Measurements from ENCODE around the gene USP14. TPM values are rescaled to one million over a fixed set of nuclear protein-coding genes. Genes with fewer than 3 reads are reported as not detected.

USP14 gene
- total and polyA plus RNA-seq, 10 donors, result 13.0 to 43.9 (median 31.0) TPM

- no peak for DNase-seq
- Histone ChIP-seq H3K9me3 (no peaks in the 10 kb centered on the region), H3K27me3 (replicated peaks in 1 of 7) (no peaks in the 10 kb centered on the region), H3K36me3 (peaks cover 0 to 30% (median 15%) of the 10 kb centered on the region in 6 donors), H3K4me1 (peaks cover 12 to 50% (median 32%) of the 10 kb centered on the region in 6 donors), H3K27ac (no peak overlapping the region), H3K4me3 (peak overlapping the region in 4 of 8 donors; percentile 91 to 99 (median 98))
- intact Hi-C loops (cut with DNase I; ENCODE audit: low total_unique reads), result no loop called here
- no peak for TF ChIP-seq CTCF (IDR thresholded peaks at IDR 0.05 in 8 of 11, conservative IDR thresholded peaks at IDR 0.05 in 3 of 11)
- TF ChIP-seq POLR2A (IDR thresholded peaks at IDR 0.05), result no peak
- TF ChIP-seq POLR2AphosphoS5 (IDR thresholded peaks at IDR 0.05), result no peak
- 95 to 97% (median 96%) methylated on average over 15 of the region's 15 CpGs for WGBS, 5 donors
Measured at GRCh38 chr18:159933-160332, 1.6 kb downstream of the USP14 start.

- peaks cover 12 to 50% (median 32%) of the 10 kb centered on the region in 6 donors for H3K4me1 ChIP-seq
- H3K4me3 ChIP-seq, result no peak overlapping the region
- intact Hi-C loops (cut with DNase I; ENCODE audit: low total_unique reads), result no loop called here
- H3K27ac ChIP-seq, result no peak overlapping the region
- DNase-seq, result no peak
- peaks cover 0 to 41% (median 23%) of the 10 kb centered on the region in 6 donors for H3K36me3 ChIP-seq
- no peaks in the 10 kb centered on the region for H3K27me3 ChIP-seq (replicated peaks in 1 of 7)
- H3K9me3 ChIP-seq, result no peaks in the 10 kb centered on the region
- 92 to 95% (median 94%) methylated on average over 11 of the region's 11 CpGs for WGBS, 5 donors
- TF ChIP-seq CTCF (IDR thresholded peaks at IDR 0.05 in 8 of 11, conservative IDR thresholded peaks at IDR 0.05 in 3 of 11), result no peak
- TF ChIP-seq POLR2A (IDR thresholded peaks at IDR 0.05), result no peak
- no peak for TF ChIP-seq POLR2AphosphoS5 (IDR thresholded peaks at IDR 0.05)
Measured at GRCh38 chr18:160831-161570, 2.6 kb downstream of the USP14 start.

GRCh38 chr18:172361-172760 lies 14.0 kb downstream of the USP14 start:
- H3K36me3 ChIP-seq, result peaks cover 0 to 76% (median 42%) of the 10 kb centered on the region in 6 donors
- H3K4me3 ChIP-seq, result no peak overlapping the region
- no peaks in the 10 kb centered on the region for H3K27me3 ChIP-seq (replicated peaks in 1 of 7)
- no peak overlapping the region for H3K27ac ChIP-seq
- no peaks in the 10 kb centered on the region for H3K9me3 ChIP-seq
- DNase-seq, result no peak
- 89 to 92% (median 91%) methylated on average over 5 of the region's 5 CpGs for WGBS, 5 donors
- TF ChIP-seq POLR2A (IDR thresholded peaks at IDR 0.05), result no peak
- TF ChIP-seq CTCF (IDR thresholded peaks at IDR 0.05 in 8 of 11, conservative IDR thresholded peaks at IDR 0.05 in 3 of 11), result no peak
- TF ChIP-seq POLR2AphosphoS5 (IDR thresholded peaks at IDR 0.05), result no peak
- no peaks in the 10 kb centered on the region for H3K4me1 ChIP-seq
- intact Hi-C loops (cut with DNase I; ENCODE audit: low total_unique reads), result no loop called here

- Histone ChIP-seq H3K27ac (no peak overlapping the region), H3K4me1 (peaks cover 0 to 11% (median 7%) of the 10 kb centered on the region in 6 donors), H3K4me3 (no peak overlapping the region), H3K36me3 (peaks cover 0 to 68% (median 21%) of the 10 kb centered on the region in 6 donors), H3K27me3 (replicated peaks in 1 of 7) (no peaks in the 10 kb centered on the region), H3K9me3 (no peaks in the 10 kb centered on the region)
- intact Hi-C loops (cut with DNase I; ENCODE audit: low total_unique reads), result no loop called here
- TF ChIP-seq POLR2AphosphoS5 (IDR thresholded peaks at IDR 0.05), result no peak
- no peak for TF ChIP-seq CTCF (IDR thresholded peaks at IDR 0.05 in 8 of 11, conservative IDR thresholded peaks at IDR 0.05 in 3 of 11)
- no peak for TF ChIP-seq POLR2A (IDR thresholded peaks at IDR 0.05)
- WGBS, 5 donors, result 78 to 86% (median 83%) methylated on average over 5 of the region's 5 CpGs
- DNase-seq, result no peak
Measured at GRCh38 chr18:179499-179898, 21.1 kb downstream of the USP14 start.

Measured in spleen (tissue), 11 donors.